Pancreas (tissue), 10 donors: ENCODE results near the gene TRAPPC6A. TPM values are rescaled to one million over a fixed set of nuclear protein-coding genes. Genes with fewer than 3 reads are reported as not detected.

Source experiments
- ATAC-seq, 4 donors: fragments of 200-7000 bp; cut with Tn5 transposase; one replicate each; pipeline versions ENCODE4 v1.8.0 to v1.9.1; 2020; ENCODE audit warnings: mild to moderate bottlenecking in 4 of 4, moderate library complexity in 4 of 4
- DNase-seq, 6 donors: peaks; one replicate each; pipeline ENCODE4 v3.0.0-alpha.2; 2020
- FAIRE-seq: peaks from 2 replicates; lab custom pipeline; 2012; peaks lifted over from hg19 to GRCh38; lab: Jason Lieb, UNC
- H3K27ac ChIP-seq, 4 donors: fragments of 200-600 bp; sonication (generic); 1 replicate in 3 of 4; 2 replicates in 1 of 4; pipeline versions ENCODE4 v1.5.0 to v1.8.0; 2020
- H3K27me3 ChIP-seq, 4 donors: fragments of 200-600 bp; one replicate each; pipeline ENCODE4 v1.8.0; 2021
- H3K36me3 ChIP-seq, 3 donors: fragments of 200-600 bp; sonication (generic) in 1 of 3; one replicate each; pipeline versions ENCODE4 v1.5.0 to v1.8.0; 2020 to 2021
- H3K4me1 ChIP-seq, 3 donors: fragments of 200-600 bp; one replicate each; pipeline ENCODE4 v1.8.0; 2021
- H3K4me3 ChIP-seq, 4 donors: fragments of 200-600 bp; sonication (generic) in 2 of 4; one replicate each; pipeline versions ENCODE4 v1.5.0 to v1.8.0; 2020 to 2021
- H3K9me3 ChIP-seq, 4 donors: fragments of 200-600 bp; one replicate each; pipeline ENCODE4 v1.8.0; 2021
- WGBS, 2 donors: extraction: QIAGEN DNeasy Blood & Tissue Kit; methylation state at CpG; one replicate each; pipeline ENCODE4 v1.1.7; 2013; 5-methylcytosine and 5-hydroxymethylcytosine counted together
- intact Hi-C, 3 donors: fragments of 100-400 bp; cut with DNase I; formaldehyde crosslinking; loops; one replicate each; pipeline versions ENCODE4 v1.11.1 to v1.14.2; 2022
- polyA plus RNA-seq, 2 donors: library from polyadenylated mRNA; stranded (reverse); fragments of 200-250 nt; gene quantifications; one replicate each; pipeline ENCODE4 v1.2.3, GENCODE V29; 2013
- total RNA-seq, 6 donors: library from RNA; stranded (reverse); fragmentation: NEBNext Ultra II Directional in 4 of 6; extraction: Animal tissue kit (Norgen Biotek cat#: 25700) in 4 of 6; gene quantifications; one replicate each; pipeline versions ENCODE4 v1.2.1 to v1.2.4, GENCODE V29; 2021 to 2023
- TF ChIP-seq, protein P1 (sequence below), 4 donors: fragments of 200-600 bp; sonication (generic) in 3 of 4; IDR thresholded peaks; one replicate each; pipeline versions ENCODE4 v1.5.0 to v1.8.0; 2021; ENCODE audit warnings: antibody characterized with exemption in 4 of 4
- donor health status: healthy with polysubstance abuse.
- donor health status: DM: no; HTN: no; CAD: no; lungs with moderate emphysema.
- donor health status: DM: no; HTN: no; CAD: no.
- donor health status: control.
- donor health status: control.
- donor health status: Bipolar disorder and iron deficiency.
- donor health status: DM: yes; HTN: yes; CAD: no.
- donor health status: DM: no; HTN: no; CAD: no.
- donor health status: DM: no; HTN: no; CAD: no.
- donor health status: DM: yes; HTN: yes; CAD: no.

The TRAPPC6A gene
- total and polyA plus RNA-seq, 8 donors: 9.7 to 37.9 (median 14.1) TPM

DNA sequence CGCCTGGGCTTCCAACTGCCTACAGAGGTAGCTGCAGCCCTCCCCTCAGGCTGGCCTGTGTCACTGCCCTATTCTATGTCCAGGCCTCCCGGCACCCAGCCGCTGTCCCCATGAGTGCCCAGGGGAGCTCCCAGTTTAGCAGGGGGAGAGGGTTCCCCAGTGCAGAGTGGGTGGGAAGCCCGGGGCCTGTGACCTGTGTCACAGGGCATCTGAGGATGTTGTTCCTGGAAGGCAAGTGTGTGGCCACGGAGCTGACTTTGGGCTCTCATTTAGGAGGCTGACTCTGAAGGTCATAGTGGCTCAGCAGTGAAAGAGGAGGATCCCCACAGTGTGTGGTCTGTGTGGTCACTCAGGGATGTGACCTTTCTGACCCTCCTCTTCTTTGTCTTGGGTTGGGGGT lies 59.9 kb downstream of the TRAPPC6A start:
- TF ChIP-seq, protein P1, sequence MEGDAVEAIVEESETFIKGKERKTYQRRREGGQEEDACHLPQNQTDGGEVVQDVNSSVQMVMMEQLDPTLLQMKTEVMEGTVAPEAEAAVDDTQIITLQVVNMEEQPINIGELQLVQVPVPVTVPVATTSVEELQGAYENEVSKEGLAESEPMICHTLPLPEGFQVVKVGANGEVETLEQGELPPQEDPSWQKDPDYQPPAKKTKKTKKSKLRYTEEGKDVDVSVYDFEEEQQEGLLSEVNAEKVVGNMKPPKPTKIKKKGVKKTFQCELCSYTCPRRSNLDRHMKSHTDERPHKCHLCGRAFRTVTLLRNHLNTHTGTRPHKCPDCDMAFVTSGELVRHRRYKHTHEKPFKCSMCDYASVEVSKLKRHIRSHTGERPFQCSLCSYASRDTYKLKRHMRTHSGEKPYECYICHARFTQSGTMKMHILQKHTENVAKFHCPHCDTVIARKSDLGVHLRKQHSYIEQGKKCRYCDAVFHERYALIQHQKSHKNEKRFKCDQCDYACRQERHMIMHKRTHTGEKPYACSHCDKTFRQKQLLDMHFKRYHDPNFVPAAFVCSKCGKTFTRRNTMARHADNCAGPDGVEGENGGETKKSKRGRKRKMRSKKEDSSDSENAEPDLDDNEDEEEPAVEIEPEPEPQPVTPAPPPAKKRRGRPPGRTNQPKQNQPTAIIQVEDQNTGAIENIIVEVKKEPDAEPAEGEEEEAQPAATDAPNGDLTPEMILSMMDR (IDR thresholded peaks at IDR 0.05): no peak
- Histone ChIP-seq H3K4me3 (no peak overlapping the region), H3K4me1 (peaks cover 0 to 16% (median 13%) of the 10 kb centered on the region in 3 donors), H3K27ac (no peak overlapping the region), H3K36me3 (no peaks in the 10 kb centered on the region), H3K9me3 (no peaks in the 10 kb centered on the region), H3K27me3 (no peaks in the 10 kb centered on the region)
- ATAC-seq (peak in 1 of 4 donors; percentile 4), DNase-seq (no peak), FAIRE-seq (no peak)
- intact Hi-C loops: no loop called here
- 76 to 78% methylated on average over 5 of the region's 5 CpGs for whole genome bisulfite sequencing, 2 donors

DNA sequence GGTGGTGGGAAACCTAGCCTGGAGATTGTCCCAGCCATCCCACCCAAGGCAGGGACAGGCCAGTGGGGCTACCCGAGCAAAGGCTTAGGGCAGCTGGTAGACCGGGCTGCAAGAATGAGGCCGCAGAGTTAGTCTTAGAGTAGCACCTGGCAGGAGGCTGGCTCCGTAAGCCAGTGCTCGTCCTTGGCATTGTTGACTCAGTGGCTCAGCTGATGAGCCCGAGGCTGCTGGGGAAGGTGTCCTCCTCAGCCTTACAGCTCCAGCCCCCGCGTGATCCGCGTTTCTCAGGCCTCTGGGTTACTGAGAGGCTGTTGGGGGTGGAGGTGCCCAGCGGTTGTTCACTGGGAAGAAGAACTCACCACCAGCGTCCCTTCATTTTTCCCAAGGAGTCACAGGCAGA lies 60.4 kb downstream of the TRAPPC6A start:
- Histone ChIP-seq H3K9me3 (no peaks in the 10 kb centered on the region), H3K27me3 (no peaks in the 10 kb centered on the region), H3K4me3 (no peak overlapping the region), H3K36me3 (no peaks in the 10 kb centered on the region), H3K4me1 (peaks cover 0 to 16% (median 15%) of the 10 kb centered on the region in 3 donors), H3K27ac (no peak overlapping the region)
- intact Hi-C loops: no loop called here
- WGBS, 2 donors: 31 to 39% methylated on average over 12 of the region's 12 CpGs
- FAIRE-seq: no peak
- DNase-seq: no peak
- ATAC-seq: peak; percentile 29 to 58 (median 47)
- TF ChIP-seq, protein P1 (IDR thresholded peaks at IDR 0.05): no peak

DNA sequence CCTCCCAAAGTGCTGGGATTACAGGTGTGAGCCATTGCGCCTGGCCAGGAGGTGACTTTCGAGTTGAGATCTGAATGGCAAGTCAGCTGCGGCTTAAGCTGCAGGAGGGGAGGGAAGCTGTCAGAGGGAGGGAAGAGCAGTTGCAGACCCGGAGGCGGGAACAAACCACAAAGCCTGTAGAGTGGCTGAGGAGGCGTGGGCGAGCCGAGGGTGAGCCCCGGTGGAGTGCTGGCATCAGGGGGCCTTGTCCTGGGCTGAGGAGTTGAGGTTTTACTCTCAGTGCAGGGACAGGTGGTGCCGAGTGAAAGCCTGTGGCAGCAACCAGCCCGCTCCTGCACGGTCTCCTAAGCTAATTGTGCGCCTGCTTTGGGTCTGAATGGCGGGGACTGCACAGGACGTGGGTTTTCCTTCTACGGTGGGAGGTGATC lies 60.9 kb downstream of the TRAPPC6A start:
- Histone ChIP-seq H3K27me3 (no peaks in the 10 kb centered on the region), H3K4me1 (peaks cover 0 to 16% (median 15%) of the 10 kb centered on the region in 3 donors), H3K9me3 (no peaks in the 10 kb centered on the region), H3K27ac (no peak overlapping the region), H3K36me3 (no peaks in the 10 kb centered on the region), H3K4me3 (no peak overlapping the region)
- intact Hi-C loops: no loop called here
- WGBS, 2 donors: 75 to 78% methylated on average over 16 of the region's 16 CpGs
- FAIRE-seq (no peak), DNase-seq (no peak), ATAC-seq (peak in 2 of 4 donors; percentile 5)
- TF ChIP-seq, protein P1 (IDR thresholded peaks at IDR 0.05): no peak

- no peaks in the 10 kb centered on the region for H3K36me3 ChIP-seq
- peaks cover 0 to 16% (median 15%) of the 10 kb centered on the region in 3 donors for H3K4me1 ChIP-seq
- ATAC-seq: no peak
- no peak overlapping the region for H3K27ac ChIP-seq
- no peaks in the 10 kb centered on the region for H3K27me3 ChIP-seq
- intact Hi-C loops: no loop called here
- 95 to 96% methylated on average over 21 of the region's 21 CpGs for WGBS, 2 donors
- no peak overlapping the region for H3K4me3 ChIP-seq
- DNase-seq: no peak
- no peak for FAIRE-seq
- H3K9me3 ChIP-seq: no peaks in the 10 kb centered on the region
- TF ChIP-seq, protein P1 (IDR thresholded peaks at IDR 0.05): no peak
Observed at GRCh38 chr19:45115809-45116615, 62.0 kb downstream of the TRAPPC6A start.

GRCh38 chr19:45114116-45114515 lies 63.9 kb downstream of the TRAPPC6A start:
- 89% methylated on average over 4 of the region's 4 CpGs for WGBS, 2 donors
- FAIRE-seq (no peak), ATAC-seq (no peak), DNase-seq (no peak)
- peak overlapping the region in 1 of 4 donors; percentile 28 for H3K27ac ChIP-seq
- H3K9me3 ChIP-seq: no peaks in the 10 kb centered on the region
- H3K4me3 ChIP-seq: no peak overlapping the region
- TF ChIP-seq, protein P1 (IDR thresholded peaks at IDR 0.05): no peak
- H3K27me3 ChIP-seq: no peaks in the 10 kb centered on the region
- peaks cover 0 to 16% (median 15%) of the 10 kb centered on the region in 3 donors for H3K4me1 ChIP-seq
- intact Hi-C loops: no loop called here
- no peaks in the 10 kb centered on the region for H3K36me3 ChIP-seq
